ENCODE measurements around the gene GABRR2.
A peak's percentile ranks its signal among the peaks of the same experiment; 100 is the strongest.

GABRR2 gene

GRCh38 chr6:89324304-89324703 is 9.2 kb upstream of the GABRR2 start:
- Histone ChIP-seq H3K36me3 (replicated peaks; ENCODE audit: insufficient read depth, low read length) (peaks cover 34% of the 10 kb centered on the region), H3F3A (ENCODE audit: insufficient read depth, low read length) (peaks cover 57% of the 10 kb centered on the region)

DNA sequence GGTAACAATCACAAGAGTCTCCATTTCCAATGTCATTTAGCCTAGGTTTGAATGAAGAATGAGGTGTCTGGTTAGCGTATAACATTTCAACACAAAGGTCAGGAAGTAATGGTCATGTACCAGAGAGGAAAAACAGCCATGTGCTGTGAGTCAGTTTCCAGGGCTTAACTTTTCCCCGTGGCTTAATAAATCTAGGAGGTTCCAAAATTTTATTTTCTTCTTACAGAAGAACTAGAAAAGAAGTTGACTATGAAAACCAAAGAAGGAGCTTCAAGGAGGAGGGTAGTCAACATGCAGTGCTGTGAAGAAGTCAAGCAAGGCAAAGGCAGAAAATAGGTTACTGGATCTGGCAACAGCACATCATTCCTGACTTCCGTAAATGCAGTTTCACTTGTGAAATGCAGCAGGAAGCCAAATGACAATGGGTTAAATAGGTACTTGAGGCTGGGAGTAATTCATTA is 8.4 kb upstream of the GABRR2 start:
- H3K9ac ChIP-seq (ENCODE audit: low read length), result no peak overlapping the region
- H4K20me1 ChIP-seq (ENCODE audit: insufficient read depth, low read length), result no peaks in the 10 kb centered on the region
- no peak overlapping the region for H2AFZ ChIP-seq (ENCODE audit: low read length)
- no peaks in the 10 kb centered on the region for H3K9me2 ChIP-seq (replicated peaks; ENCODE audit: insufficient read depth, low read length)
- no peak overlapping the region for H3K27ac ChIP-seq (ENCODE audit: low read length)
- H3K79me2 ChIP-seq (ENCODE audit: low read length), result peaks cover 39% of the 10 kb centered on the region
- H3K27me3 ChIP-seq (replicated peaks; ENCODE audit: insufficient read depth, low read length), result no peaks in the 10 kb centered on the region
- H3K36me3 ChIP-seq (replicated peaks; ENCODE audit: insufficient read depth, low read length), result peaks cover 26% of the 10 kb centered on the region; the same call in 1 of the 2 replicates
- H3K4me2 ChIP-seq (ENCODE audit: low read depth, low read length), result no peak overlapping the region
- no peak overlapping the region for H3K4me3 ChIP-seq (ENCODE audit: low read length)
- no peak for DNase-seq
- no peak for TF ChIP-seq EZH2 (optimal IDR thresholded peaks at IDR 0.05; ENCODE audit: low read depth, low read length)
- TF ChIP-seq, protein P1, sequence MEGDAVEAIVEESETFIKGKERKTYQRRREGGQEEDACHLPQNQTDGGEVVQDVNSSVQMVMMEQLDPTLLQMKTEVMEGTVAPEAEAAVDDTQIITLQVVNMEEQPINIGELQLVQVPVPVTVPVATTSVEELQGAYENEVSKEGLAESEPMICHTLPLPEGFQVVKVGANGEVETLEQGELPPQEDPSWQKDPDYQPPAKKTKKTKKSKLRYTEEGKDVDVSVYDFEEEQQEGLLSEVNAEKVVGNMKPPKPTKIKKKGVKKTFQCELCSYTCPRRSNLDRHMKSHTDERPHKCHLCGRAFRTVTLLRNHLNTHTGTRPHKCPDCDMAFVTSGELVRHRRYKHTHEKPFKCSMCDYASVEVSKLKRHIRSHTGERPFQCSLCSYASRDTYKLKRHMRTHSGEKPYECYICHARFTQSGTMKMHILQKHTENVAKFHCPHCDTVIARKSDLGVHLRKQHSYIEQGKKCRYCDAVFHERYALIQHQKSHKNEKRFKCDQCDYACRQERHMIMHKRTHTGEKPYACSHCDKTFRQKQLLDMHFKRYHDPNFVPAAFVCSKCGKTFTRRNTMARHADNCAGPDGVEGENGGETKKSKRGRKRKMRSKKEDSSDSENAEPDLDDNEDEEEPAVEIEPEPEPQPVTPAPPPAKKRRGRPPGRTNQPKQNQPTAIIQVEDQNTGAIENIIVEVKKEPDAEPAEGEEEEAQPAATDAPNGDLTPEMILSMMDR (IDR thresholded peaks at IDR 0.05; ENCODE audit: low read length), result no peak
- no peak for TF ChIP-seq EZH2phosphoT487 (IDR thresholded peaks at IDR 0.05; ENCODE audit: low read length)
- peaks cover 50% of the 10 kb centered on the region for H3F3A ChIP-seq (ENCODE audit: insufficient read depth, low read length)
- peaks cover 10% of the 10 kb centered on the region for H3K4me1 ChIP-seq (ENCODE audit: low read length)
- H3K9me3 ChIP-seq (replicated peaks; ENCODE audit: insufficient read depth, low read length), result no peaks in the 10 kb centered on the region

More at GRCh38 chr6:89324304-89324703, 9.2 kb upstream of the GABRR2 start:
- peaks cover 10% of the 10 kb centered on the region for H3K4me1 ChIP-seq (ENCODE audit: low read length)
- DNase-seq, result no peak
- H3K4me3 ChIP-seq (ENCODE audit: low read length), result no peak overlapping the region
- H4K20me1 ChIP-seq (ENCODE audit: insufficient read depth, low read length), result peaks cover 5% of the 10 kb centered on the region; the same call in 1 of the 2 replicates
- no peaks in the 10 kb centered on the region for H3K27me3 ChIP-seq (replicated peaks; ENCODE audit: insufficient read depth, low read length)
- H2AFZ ChIP-seq (ENCODE audit: low read length), result no peak overlapping the region
- peaks cover 40% of the 10 kb centered on the region for H3K79me2 ChIP-seq (ENCODE audit: low read length)
- no peak overlapping the region for H3K9ac ChIP-seq (ENCODE audit: low read length)
- H3K9me2 ChIP-seq (replicated peaks; ENCODE audit: insufficient read depth, low read length), result no peaks in the 10 kb centered on the region
- TF ChIP-seq, protein P1 (IDR thresholded peaks at IDR 0.05; ENCODE audit: low read length), result no peak
- TF ChIP-seq EZH2phosphoT487 (IDR thresholded peaks at IDR 0.05; ENCODE audit: low read length) (no peak), EZH2 (optimal IDR thresholded peaks at IDR 0.05; ENCODE audit: low read depth, low read length) (no peak)
- H3K27ac ChIP-seq (ENCODE audit: low read length), result no peak overlapping the region
- H3K4me2 ChIP-seq (ENCODE audit: low read depth, low read length), result no peak overlapping the region
- no peaks in the 10 kb centered on the region for H3K9me3 ChIP-seq (replicated peaks; ENCODE audit: insufficient read depth, low read length)

- H3K4me1 ChIP-seq (ENCODE audit: low read length), result peaks cover 10% of the 10 kb centered on the region
- H3F3A ChIP-seq (ENCODE audit: insufficient read depth, low read length), result peaks cover 28% of the 10 kb centered on the region
- H3K4me3 ChIP-seq (ENCODE audit: low read length), result no peak overlapping the region
- H3K27ac ChIP-seq (ENCODE audit: low read length), result peak overlapping the region; percentile 59; the same call in 1 of the 2 replicates
- peak; percentile 24 for DNase-seq
- H3K9ac ChIP-seq (ENCODE audit: low read length), result no peak overlapping the region; the same call in 1 of the 2 replicates
- no peaks in the 10 kb centered on the region for H3K27me3 ChIP-seq (replicated peaks; ENCODE audit: insufficient read depth, low read length)
- no peaks in the 10 kb centered on the region for H3K9me2 ChIP-seq (replicated peaks; ENCODE audit: insufficient read depth, low read length)
- H3K9me3 ChIP-seq (replicated peaks; ENCODE audit: insufficient read depth, low read length), result no peaks in the 10 kb centered on the region
- no peak overlapping the region; the same call in 1 of the 2 replicates for H3K4me2 ChIP-seq (ENCODE audit: low read depth, low read length)
- H2AFZ ChIP-seq (ENCODE audit: low read length), result no peak overlapping the region
- H4K20me1 ChIP-seq (ENCODE audit: insufficient read depth, low read length), result no peaks in the 10 kb centered on the region
- 0 out of 2 replicates have a peak, but pooled peaks cover 4% of the 10 kb centered on the region for H3K36me3 ChIP-seq (replicated peaks; ENCODE audit: insufficient read depth, low read length)
- peaks cover 38% of the 10 kb centered on the region for H3K79me2 ChIP-seq (ENCODE audit: low read length)
- TF ChIP-seq, protein P1 (IDR thresholded peaks at IDR 0.05; ENCODE audit: low read length), result no peak
- TF ChIP-seq EZH2 (optimal IDR thresholded peaks at IDR 0.05; ENCODE audit: low read depth, low read length), result no peak
- TF ChIP-seq EZH2phosphoT487 (IDR thresholded peaks at IDR 0.05; ENCODE audit: low read length), result no peak
Observed at GRCh38 chr6:89321131-89321970, 6.3 kb upstream of the GABRR2 start.
